Ectodermal cell (in vitro differentiated cells): Measurements from ENCODE around the gene RBBP8NL.

ENCODE experiments used
- H3K27ac ChIP-seq: 2 replicates; pipeline ENCODE4 v1.7.0; 2013; ENCODE audit warnings: mild to moderate bottlenecking, low read depth, low read length; ENCODE audit not compliant: insufficient read depth, poor library complexity, severe bottlenecking
- H3K27me3 ChIP-seq: 2 replicates; pipeline ENCODE4 v1.7.0; 2013; ENCODE audit warnings: mild to moderate bottlenecking, low read length; ENCODE audit not compliant: insufficient read depth, control insufficient read depth, poor library complexity, severe bottlenecking
- H3K36me3 ChIP-seq: one replicate; pipeline ENCODE4 v1.7.0; 2013; ENCODE audit warnings: low read length; ENCODE audit not compliant: control insufficient read depth, insufficient read depth
- H3K4me1 ChIP-seq: one replicate; pipeline ENCODE4 v1.7.0; 2013; ENCODE audit warnings: low read length; ENCODE audit not compliant: control insufficient read depth, insufficient read depth
- H3K4me3 ChIP-seq: 2 replicates; pipeline ENCODE4 v1.7.0; 2013; ENCODE audit warnings: low read depth, low read length, control low read depth; ENCODE audit not compliant: insufficient read depth
- H3K9me3 ChIP-seq: 2 replicates; pipeline ENCODE4 v1.7.0; 2013; ENCODE audit warnings: mild to moderate bottlenecking, low read length, moderate library complexity; ENCODE audit not compliant: control insufficient read depth
- WGBS, 2 experiments: methylation state at CpG; one replicate each; pipeline ENCODE4 v1.1.7; 2013; ENCODE audit warnings: missing lambda C conversion rate in 2 of 2; 5-methylcytosine and 5-hydroxymethylcytosine counted together

Gene RBBP8NL

DNA sequence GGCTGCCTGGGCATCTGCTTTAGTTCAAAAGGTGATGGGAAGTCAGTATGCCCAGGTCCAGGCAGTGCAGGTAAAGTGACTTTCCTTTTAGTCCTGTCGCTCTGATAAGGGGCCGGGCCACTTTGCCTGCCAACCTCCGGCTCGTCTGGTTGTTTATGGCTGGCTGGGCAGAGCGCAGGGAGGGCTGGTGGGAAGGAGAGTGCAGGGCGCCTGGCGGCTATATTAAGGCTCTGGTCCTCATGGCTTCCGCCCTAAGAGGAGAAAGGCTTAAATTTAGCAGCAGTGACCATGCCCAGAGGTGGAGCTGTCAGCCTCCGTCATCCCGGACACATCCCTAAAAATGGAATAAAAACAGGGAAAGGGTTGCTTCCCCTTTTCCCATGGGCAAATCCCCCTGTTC lies 33.8 kb upstream of the RBBP8NL start:
- H3K27me3 ChIP-seq = no peaks in the 10 kb centered on the region
- no peaks in the 10 kb centered on the region for H3K36me3 ChIP-seq
- no peaks in the 10 kb centered on the region for H3K4me1 ChIP-seq
- H3K4me3 ChIP-seq = no peak overlapping the region
- H3K27ac ChIP-seq = no peak overlapping the region
- 88 to 91% methylated on average over 10 of the region's 10 CpGs for WGBS, 2 experiments
- H3K9me3 ChIP-seq = no peaks in the 10 kb centered on the region

DNA sequence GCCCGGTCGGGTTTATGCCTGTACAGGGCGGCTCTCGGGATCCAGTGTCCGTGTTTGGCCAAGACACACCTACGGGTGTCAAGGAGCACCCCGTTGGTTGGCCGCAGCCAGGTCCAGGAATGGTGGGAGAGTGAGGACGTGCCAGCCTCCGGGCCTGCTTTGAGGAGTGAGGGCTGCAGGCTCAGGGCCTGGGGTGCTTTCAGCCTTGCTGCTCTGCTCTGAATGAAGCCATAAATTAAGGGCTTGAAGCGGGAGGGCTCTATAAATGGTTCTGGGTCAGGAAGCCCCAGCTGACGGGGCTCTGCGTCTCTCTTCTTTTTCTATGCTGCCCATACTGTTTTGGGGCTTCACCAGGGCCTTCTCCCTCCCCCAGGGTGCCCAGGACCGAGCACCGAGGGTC lies 33.3 kb upstream of the RBBP8NL start:
- H3K4me1 ChIP-seq = peaks cover 2% of the 10 kb centered on the region
- WGBS, 2 experiments = 91 to 92% methylated on average over 15 of the region's 15 CpGs
- no peak overlapping the region for H3K4me3 ChIP-seq
- H3K9me3 ChIP-seq = no peaks in the 10 kb centered on the region
- H3K36me3 ChIP-seq = no peaks in the 10 kb centered on the region
- no peak overlapping the region for H3K27ac ChIP-seq
- no peaks in the 10 kb centered on the region for H3K27me3 ChIP-seq

DNA sequence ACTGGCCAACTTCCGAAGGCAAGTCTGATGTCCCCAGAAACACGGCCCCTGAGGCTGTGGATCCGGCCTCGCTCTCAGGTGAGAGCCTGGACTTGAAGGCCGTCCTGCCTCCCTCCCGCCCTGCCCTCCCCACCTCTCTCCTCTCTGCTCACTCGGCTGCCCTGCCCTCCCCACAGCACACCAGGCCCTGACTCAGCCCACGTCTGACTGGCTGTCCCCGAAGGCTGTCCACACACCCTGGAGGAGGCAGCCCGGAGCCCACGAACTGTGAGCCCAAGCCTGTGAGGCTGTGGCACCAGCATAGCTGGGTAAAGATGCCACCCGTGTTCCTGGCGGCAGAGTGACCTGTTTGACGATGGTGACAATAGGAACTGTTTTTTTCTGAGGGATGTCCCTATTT lies 32.1 kb upstream of the RBBP8NL start:
- H3K4me1 ChIP-seq = peaks cover 11% of the 10 kb centered on the region
- no peak overlapping the region for H3K27ac ChIP-seq
- H3K27me3 ChIP-seq = no peaks in the 10 kb centered on the region
- H3K36me3 ChIP-seq = no peaks in the 10 kb centered on the region
- 77 to 78% methylated on average over 14 of the region's 14 CpGs for WGBS, 2 experiments
- no peaks in the 10 kb centered on the region for H3K9me3 ChIP-seq
- H3K4me3 ChIP-seq = no peak overlapping the region

DNA sequence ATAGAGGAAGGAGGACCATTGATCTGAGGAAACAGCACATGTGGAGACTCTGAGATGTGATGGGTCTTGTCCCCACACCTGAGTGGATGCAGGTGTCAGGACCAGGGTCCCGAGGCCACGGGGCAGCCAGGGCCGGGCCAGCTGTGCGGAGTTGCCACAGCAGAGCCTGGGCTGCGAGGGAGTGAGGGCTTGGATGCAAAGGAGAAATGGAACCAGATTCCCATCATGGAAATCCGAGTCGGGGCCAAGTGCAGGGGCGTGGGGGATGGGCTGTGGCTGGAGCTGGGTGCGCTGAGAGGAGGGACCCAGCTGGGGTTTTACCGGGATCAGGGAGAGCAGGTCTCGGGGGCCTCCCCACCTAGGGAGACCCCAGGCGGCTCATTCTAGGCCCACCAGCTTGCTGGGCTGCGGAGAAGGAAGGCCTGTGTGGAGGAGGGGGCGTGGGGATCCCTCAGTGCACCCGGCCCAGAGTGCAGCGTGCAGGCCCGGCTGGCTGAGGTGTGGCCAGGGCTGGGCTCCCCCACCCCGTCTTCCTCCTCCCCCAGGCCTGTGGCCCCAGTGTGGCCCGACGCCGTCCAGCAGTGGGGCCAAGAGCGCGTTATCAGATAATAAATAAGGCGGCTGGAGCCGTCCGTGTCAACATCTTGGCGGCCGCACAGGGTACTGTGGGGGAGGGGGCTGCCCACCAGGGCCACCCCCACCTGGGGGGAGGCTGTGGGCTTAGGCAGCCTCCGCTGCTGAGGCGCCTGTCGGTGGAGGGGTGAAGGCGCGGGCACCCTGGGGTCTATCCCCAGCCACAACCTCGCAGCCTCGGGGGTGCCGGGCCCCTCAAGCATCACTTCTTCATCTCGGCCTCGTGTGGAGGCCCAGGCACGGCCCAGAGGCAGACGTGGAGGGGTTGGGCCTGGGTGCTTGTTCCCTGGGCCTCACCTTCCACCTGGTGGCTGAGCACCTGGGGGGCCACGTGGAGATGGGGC lies 31.2 kb upstream of the RBBP8NL start:
- Histone ChIP-seq H3K27ac (no peak overlapping the region), H3K4me3 (no peak overlapping the region), H3K36me3 (no peaks in the 10 kb centered on the region), H3K4me1 (peaks cover 11% of the 10 kb centered on the region), H3K9me3 (no peaks in the 10 kb centered on the region), H3K27me3 (no peaks in the 10 kb centered on the region)
- 88 to 89% methylated on average over 41 of the region's 41 CpGs for WGBS, 2 experiments

DNA sequence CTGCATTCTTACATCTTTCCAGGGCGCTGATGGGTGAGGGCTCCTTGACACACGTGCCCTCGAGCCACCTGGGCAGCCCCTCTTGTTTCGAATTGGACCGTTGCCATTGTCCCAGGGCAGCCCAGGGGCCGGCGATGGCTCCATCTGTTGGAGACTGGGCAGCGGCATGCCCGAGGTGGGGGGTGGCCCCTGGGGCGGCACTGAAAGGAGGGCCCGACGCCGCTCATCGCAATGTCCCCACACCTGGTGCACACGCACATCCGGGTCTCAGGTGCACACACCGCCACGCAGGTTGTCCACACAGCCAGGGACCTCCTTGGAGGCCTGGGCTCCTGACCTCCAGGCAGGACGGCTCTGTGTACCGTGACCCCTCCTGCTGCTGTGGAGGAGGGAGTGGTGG lies 30.5 kb upstream of the RBBP8NL start:
- no peaks in the 10 kb centered on the region for H3K36me3 ChIP-seq
- WGBS, 2 experiments = 90 to 92% methylated on average over 20 of the region's 20 CpGs
- H3K27me3 ChIP-seq = no peaks in the 10 kb centered on the region
- H3K4me3 ChIP-seq = no peak overlapping the region
- peaks cover 11% of the 10 kb centered on the region for H3K4me1 ChIP-seq
- no peak overlapping the region for H3K27ac ChIP-seq
- no peaks in the 10 kb centered on the region for H3K9me3 ChIP-seq

DNA sequence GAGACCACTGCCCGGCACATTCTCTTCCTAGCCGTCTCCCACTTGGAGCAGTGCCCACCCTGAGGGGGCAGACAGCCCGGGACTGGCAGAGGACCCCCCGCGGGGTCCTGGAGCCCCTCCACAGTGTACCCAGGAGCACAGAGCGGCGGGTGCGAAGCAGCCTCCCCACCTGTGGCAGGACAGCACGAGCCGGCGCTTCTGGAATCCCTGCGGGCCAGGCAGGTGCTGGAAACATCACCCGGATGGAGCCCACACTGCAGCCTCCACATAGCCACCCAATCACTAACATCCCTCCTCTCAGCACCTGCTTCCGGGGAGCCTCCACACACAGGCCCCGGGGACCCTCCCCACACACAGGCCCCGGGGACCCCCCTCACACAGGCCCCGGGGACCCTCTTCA lies 29.8 kb upstream of the RBBP8NL start:
- Histone ChIP-seq H3K27ac (no peak overlapping the region), H3K4me3 (no peak overlapping the region), H3K9me3 (no peaks in the 10 kb centered on the region), H3K4me1 (peaks cover 11% of the 10 kb centered on the region), H3K27me3 (no peaks in the 10 kb centered on the region), H3K36me3 (no peaks in the 10 kb centered on the region)
- 92 to 94% methylated on average over 17 of the region's 17 CpGs for WGBS, 2 experiments

DNA sequence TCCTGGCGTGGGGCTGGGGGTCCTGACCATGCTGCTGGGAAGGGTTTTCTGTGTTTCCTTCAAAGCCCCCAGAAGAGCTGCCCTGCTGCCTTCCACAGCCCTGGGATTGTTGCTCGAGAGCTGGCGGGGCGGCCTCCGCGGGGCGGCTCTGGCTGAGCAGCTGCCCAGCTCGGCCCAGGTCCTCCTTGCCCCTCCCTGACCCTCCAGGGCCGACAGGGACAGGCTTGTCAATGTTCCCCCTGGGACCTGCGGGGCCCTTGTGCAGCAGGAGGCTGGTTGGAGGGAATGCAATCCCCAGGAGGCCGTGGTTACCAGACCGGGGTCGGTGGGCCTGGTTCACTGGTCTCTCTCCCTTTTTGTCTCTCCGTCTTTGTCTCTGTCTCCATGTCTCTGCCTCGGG lies 28.6 kb upstream of the RBBP8NL start:
- 73 to 76% methylated on average over 15 of the region's 15 CpGs for WGBS, 2 experiments
- Histone ChIP-seq H3K9me3 (no peaks in the 10 kb centered on the region), H3K36me3 (no peaks in the 10 kb centered on the region), H3K27me3 (no peaks in the 10 kb centered on the region), H3K27ac (no peak overlapping the region), H3K4me1 (peaks cover 11% of the 10 kb centered on the region), H3K4me3 (no peak overlapping the region)

DNA sequence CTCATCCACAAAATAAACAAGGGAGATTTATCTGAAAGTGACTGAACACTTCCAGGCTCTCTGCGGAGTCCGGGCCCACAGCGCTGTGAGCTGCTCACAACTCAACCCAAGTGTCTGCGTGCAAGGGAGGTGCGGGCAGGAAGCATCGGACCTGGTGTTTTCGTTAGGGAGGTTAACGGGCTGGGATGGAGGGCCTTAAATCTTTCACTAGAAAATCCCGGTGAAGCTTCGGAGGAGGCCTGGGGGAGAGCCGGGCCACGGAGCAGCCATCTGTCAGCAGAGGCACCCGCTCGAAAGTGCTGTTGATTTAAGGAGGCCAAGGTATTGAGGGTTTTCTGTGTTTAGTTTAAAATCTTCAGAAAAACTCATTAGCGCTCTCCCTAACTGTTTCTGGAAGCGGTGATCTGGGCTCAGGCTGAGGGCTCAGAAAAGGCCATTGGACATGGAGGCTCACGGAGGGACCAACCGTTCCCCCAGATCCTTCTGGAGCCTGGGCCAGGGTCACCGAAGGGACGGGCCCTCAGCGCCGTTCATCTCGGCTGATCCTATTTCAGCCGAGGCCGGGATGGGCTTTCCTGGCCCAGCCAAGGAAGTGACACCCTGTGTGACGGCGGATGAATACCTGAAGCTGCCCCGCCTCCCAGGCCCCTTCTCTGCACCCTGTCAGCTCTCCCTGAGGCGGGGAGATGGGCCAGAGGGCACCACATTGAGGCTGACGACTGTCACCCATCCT lies 27.7 kb upstream of the RBBP8NL start:
- Histone ChIP-seq H3K36me3 (no peaks in the 10 kb centered on the region), H3K4me3 (no peak overlapping the region), H3K27me3 (no peaks in the 10 kb centered on the region), H3K9me3 (no peaks in the 10 kb centered on the region), H3K27ac (no peak overlapping the region), H3K4me1 (peaks cover 11% of the 10 kb centered on the region)
- 77 to 78% methylated on average over 30 of the region's 30 CpGs for WGBS, 2 experiments

DNA sequence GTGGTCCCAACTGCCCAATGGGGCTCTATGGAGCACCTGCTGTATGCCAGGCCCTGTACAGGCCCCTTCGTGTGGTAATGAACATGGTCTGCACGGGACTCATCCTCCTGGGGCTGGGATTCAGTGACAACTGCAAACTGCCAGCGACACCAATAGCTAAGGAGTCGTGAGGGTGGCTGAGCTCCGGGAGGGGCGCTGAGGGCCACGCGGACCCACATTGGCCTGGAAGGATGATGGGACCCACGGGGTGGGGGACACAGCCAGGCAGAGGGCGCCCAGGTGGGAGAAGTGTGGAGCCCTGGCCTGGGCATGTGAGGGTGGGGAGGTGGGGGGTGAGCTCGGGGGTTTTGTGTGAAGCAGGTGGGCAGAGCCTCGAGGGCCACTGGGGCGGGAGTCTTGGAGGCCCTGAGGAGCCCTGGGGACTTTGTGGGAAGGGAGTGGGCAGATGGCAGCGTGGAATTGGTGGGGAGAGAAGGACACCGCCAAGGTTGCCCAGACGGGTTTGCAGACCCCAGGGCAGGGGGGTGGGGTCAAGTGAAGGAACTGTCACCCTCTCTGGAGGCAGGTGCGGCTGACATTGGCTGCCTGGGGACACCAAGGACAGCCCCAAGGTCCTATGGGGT lies 26.0 kb upstream of the RBBP8NL start:
- Histone ChIP-seq H3K27ac (no peak overlapping the region), H3K4me1 (peaks cover 17% of the 10 kb centered on the region), H3K4me3 (no peak overlapping the region), H3K9me3 (no peaks in the 10 kb centered on the region), H3K27me3 (no peaks in the 10 kb centered on the region), H3K36me3 (no peaks in the 10 kb centered on the region)
- WGBS, 2 experiments = 92% methylated on average over 17 of the region's 17 CpGs
